GM21423 (cell line): ENCODE data around the gene TNRC18.

Source experiments
- ATAC-seq: cut with Tn5 transposase; IDR thresholded peaks from one replicate; pipeline ENCODE4 v1.9.1; 2021; ENCODE audit warnings: mild to moderate bottlenecking, moderate library complexity; ENCODE audit not compliant: unreplicated experiment

The TNRC18 gene

DNA sequence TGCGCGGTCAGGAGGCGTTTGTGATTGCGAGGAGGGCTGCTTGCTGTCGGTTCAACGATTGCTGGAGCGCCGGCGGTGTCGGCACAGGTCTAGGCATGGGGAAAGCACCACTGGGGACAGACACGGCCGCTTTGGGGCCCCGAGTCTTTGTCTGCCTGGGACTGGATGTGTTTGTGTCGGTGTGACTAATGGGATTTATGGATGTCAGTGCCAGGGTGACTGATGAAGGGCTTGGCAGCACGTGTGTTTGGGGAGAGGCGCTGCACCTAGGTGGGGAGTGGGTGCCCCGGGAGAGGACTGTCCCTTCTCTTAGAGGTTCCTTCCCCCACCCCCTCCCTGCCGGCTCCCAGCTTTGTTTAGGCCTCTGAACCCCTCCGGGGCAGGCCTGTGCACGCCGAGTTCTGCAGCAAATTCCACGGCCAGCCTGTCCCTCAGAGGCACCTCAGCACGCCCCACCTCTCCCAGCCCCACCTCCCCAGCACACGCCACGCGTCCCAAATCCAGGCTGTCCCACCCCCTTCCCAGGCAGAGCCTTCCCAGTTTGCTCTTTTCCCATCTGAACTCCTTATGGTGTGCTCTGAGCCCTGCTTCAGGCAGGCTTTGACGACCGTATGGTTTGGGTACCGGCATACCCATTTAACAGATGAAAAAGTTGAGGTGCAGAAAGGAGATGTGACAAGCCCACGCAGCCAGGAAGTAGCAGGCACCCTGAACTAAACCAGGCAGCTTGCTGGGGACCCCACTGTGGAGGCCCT, 6.4 kb upstream of the TNRC18 start:
- no peak for ATAC-seq

- ATAC-seq: no peak
Measured at GRCh38 chr7:5429253-5429856, 5.7 kb upstream of the TNRC18 start.

- ATAC-seq: no peak
Measured at GRCh38 chr7:5428478-5429252, 5.0 kb upstream of the TNRC18 start.

GRCh38 chr7:5426226-5426475, 2.5 kb upstream of the TNRC18 start:
- ATAC-seq: no peak

- no peak for ATAC-seq
Measured at GRCh38 chr7:5425507-5426225, 2.0 kb upstream of the TNRC18 start.

DNA sequence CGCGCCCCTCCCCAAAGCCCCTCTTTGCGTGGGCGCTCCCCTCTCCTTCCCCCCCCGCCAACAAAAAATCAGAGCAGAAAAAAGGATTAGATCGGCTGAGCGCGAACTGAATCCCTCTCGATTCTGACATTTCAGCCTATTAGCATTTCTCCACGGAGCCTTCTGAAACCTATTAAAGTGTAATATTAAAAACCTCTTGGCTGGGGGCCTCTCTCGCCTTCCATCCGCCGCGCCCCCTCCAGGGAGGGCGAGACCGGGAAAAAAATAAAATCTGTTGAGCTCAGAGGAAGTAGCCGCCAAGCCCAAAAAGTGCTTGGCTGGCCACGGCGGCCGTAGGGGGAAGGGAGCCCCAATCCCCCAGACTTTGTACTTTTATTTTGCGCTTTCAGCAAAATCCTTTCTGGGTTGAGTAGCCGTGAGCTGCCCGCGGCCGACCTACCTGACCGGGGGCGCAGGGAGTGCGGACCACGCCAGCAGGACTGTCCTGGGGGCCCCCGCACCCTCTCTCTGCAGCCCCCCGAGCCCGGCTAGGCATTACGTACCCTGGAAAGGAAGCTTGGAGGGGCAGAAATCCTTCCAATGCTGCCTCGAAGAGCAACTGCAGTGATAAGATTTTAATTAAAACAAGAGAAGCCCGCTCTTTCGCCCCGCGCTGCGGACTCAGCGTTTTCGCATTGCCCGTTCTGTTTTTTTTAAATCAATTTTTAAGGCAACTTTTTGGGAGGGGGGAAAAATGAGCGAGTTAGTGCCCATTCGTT, 1.3 kb upstream of the TNRC18 start:
- ATAC-seq: no peak

DNA sequence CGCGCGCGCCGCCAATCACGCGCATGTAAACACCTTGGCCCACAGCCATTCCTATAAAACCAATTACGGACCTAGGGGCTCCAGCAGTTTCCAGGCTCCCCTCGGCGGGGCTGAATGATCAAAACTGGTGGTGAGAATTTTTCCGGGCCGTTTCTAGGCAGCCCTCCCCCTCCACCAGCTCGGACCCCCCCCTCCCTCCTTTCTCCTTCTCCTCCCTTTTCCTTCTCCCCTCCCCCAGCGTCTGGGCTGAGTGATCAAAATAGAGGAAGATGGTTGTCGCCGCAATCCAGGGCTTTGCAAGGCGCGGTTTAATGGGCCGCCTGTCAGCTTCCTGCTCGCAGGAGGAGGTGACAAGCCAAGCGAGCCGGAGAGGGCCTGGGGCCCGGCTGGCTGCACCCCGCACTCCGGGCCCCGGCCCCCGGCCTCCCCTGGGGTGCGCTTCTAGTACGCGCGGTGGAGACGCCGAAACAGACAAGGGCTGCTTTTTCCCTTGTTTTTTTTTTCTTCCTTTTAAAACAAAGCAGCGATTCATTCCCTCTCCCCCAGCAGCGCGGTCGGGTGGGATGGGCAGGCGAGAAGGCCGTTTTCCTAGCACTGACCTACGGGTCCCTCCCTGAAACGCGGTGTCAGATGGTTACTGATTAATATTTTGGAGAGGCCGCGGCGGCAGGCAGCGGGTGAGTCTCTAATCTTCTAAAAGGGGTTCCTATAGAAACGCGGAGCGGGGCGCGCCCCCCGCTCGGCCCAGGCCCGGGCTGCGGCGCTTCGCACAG, 528 bp upstream of the TNRC18 start:
- no peak for ATAC-seq

- ATAC-seq: no peak
Measured at GRCh38 chr7:5422396-5423305, 983 bp downstream of the TNRC18 start.

DNA sequence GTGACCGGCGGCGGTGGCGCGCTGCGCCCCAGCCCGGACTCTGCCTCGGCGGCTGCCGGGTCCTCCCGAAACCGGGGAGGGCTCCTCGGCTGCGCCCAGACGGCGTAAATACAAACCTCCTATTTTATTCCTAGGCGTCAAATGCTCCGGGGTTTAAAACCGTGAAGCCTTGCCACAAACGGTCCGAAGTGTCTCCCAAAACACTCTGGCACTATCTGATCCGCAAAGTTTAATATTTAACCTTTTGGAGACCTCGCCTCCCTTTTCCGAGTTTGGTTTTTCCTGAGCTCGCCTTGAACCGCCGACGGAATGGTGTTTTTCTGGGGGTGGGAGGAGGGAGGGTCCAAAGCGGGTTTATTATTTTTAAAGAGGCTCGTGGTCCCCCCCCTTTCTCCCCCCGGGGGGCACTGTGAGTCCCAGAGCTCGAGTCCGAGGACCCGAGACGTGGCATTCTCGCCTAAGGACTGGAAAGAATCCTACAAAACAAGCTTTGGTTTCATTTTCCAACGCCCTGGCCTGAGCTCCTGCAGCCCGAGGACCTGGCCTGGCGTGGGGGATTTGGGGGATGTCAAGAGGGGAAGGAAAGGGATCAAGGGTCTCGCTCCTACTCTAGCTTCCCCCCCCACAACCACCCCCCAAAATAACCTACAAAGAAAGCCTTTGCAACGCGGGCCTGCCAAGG, 1.8 kb downstream of the TNRC18 start:
- ATAC-seq: no peak

GRCh38 chr7:5420881-5421713, 2.5 kb downstream of the TNRC18 start:
- no peak for ATAC-seq

GRCh38 chr7:5420067-5420880, 3.4 kb downstream of the TNRC18 start:
- ATAC-seq: no peak

DNA sequence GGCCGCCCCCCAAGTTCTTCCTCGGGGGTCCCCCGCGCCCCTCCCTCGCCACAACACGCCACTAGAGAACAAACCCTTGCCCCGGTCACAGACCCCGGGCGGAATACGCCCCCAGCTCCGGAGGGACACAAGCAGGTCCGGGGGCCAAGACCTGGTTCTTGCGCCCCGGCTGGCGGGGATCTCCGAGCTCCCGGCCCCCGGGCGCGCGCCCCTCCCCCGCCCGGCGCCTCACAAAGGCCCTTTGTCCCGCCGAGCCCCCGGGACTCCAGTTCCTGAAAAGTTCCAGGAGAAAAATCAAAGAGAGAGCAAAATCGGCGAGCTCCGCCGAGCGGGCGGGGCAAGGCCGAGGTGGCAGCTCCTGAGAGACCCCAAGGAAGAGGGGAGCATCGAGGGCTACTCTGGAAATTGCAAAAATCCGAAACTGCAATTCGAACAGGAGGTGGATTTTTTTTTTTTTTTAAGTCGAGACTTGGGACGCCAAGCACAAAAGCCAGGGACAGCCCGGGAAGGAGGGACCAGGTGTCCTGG, 4.0 kb downstream of the TNRC18 start:
- ATAC-seq: no peak

GRCh38 chr7:5418285-5418582, 5.4 kb downstream of the TNRC18 start:
- no peak for ATAC-seq

DNA sequence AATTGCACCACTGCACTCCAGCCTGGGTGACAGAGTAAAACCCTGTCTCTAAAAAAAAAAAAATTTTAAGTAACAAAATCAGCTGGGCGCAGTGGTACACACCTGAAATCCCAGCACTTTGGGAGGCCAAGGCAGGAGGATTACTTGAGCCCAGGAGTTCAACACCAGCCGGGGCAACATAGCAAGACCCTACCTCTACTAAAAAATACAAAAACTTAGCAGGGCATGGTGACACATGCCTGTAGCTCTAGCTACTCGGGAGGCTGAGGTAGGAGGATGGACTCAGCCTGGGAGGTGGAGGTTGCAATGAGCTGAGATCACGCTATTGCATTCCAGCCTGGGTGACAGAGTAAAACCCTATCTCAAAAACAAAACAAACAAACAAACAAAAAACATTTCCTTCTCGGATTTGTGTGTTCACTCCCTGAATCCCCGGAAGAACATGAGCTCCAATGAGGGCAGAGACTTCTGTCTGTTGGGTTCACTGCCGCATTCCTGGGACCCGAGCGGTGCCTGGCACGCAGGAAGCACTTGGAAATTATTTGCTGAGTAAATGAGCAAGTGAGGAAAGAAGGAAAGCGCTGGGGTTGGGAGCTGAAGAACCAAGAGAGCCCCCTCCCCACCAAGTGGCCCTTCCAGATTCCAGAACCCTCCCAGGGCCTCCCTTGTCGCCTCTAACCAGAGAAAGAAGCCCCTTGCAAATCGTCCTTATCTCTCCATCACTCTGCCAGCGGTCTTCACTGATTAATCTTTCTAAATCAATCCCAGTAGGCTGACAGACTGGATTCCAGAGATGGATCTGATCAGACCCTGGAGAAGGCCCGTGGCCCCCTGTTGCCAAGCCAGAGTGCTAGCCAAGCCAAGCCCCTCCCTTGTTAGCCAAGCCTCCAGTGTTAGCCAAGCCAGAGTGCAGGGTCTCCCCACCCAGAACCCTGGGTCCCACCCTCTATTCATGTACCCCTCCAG, 6.2 kb downstream of the TNRC18 start:
- no peak for ATAC-seq

DNA sequence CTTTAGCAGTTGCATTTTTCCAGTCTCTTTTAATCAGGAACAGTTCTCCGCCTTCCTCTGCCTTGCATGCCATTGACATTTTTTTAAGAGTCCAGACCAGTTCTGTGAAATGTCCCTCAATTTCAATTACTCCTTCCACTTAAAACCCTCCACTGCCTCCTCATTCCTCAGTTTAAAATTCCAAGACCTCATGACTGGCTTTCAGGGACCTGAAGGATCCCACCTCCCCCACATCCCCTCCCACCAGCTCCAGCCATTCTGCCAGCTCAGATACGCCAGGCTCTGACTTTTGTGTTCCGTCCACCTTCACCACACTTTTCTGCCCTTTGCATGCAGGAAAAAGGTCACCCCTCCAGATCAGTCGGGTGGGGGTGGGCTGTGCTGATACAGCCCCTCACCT, 8.7 kb downstream of the TNRC18 start:
- no peak for ATAC-seq

DNA sequence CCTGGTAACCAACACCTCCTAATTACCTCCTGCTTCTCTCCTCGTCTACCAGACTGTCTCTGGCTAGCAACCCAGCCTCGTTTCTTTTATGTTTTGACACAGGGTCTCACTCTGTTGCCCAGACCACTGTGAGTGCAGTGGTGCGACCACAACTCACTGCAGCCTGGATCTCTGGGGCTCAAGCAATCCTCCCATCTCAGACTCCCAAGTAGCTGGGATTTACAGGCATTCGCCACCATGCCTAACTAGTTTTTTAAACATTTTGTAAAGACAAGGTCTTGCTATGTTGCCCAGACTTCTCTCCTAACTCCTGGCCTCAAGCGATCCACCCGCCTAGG, 10.2 kb downstream of the TNRC18 start:
- ATAC-seq: no peak
